Loucy (cell line): ENCODE measurements around the gene NUB1.

ENCODE experiments used
- H2AFZ ChIP-seq: fragments of 200-600 bp; sonication (generic); 2 replicates; pipeline ENCODE4 v1.6.0; 2016; ENCODE audit warnings: antibody characterized with exemption, mild to moderate bottlenecking, low read length, moderate library complexity
- H3F3A ChIP-seq: fragments of 200-600 bp; 2 replicates; pipeline ENCODE4 v1.6.0; 2016; ENCODE audit warnings: antibody characterized with exemption, low read depth, mild to moderate bottlenecking
- H3K27me3 ChIP-seq: fragments of 200-600 bp; sonication (generic); 2 replicates; pipeline ENCODE4 v1.6.1; 2014; ENCODE audit warnings: low read length, mild to moderate bottlenecking; ENCODE audit not compliant: insufficient read depth, poor library complexity, severe bottlenecking
- H3K36me3 ChIP-seq: fragments of 200-600 bp; sonication (generic); 2 replicates; pipeline ENCODE4 v1.6.1; 2016; ENCODE audit warnings: low read length; ENCODE audit not compliant: insufficient read depth
- H3K4me1 ChIP-seq: fragments of 200-600 bp; sonication (generic); 2 replicates; pipeline ENCODE4 v1.5.1; 2014; ENCODE audit warnings: low read length, mild to moderate bottlenecking; ENCODE audit not compliant: insufficient read depth, poor library complexity, severe bottlenecking
- H3K4me2 ChIP-seq: fragments of 200-600 bp; sonication (generic); 2 replicates; pipeline ENCODE4 v1.6.0; 2014; ENCODE audit warnings: antibody characterized with exemption, low read length, low read depth, mild to moderate bottlenecking; ENCODE audit not compliant: poor library complexity, severe bottlenecking
- H3K4me3 ChIP-seq: fragments of 200-600 bp; sonication (generic); 2 replicates; pipeline ENCODE4 v1.5.1; 2014; ENCODE audit warnings: low read length, mild to moderate bottlenecking, mixed read lengths; ENCODE audit not compliant: poor library complexity, severe bottlenecking
- H3K79me2 ChIP-seq: fragments of 200-600 bp; sonication (generic); 2 replicates; pipeline ENCODE4 v1.6.1; 2014; ENCODE audit warnings: low read length; ENCODE audit not compliant: insufficient read depth
- H3K9ac ChIP-seq: fragments of 200-600 bp; sonication (generic); 2 replicates; pipeline ENCODE4 v1.6.0; 2014; ENCODE audit warnings: mild to moderate bottlenecking, low read depth, low read length, moderate library complexity; ENCODE audit not compliant: poor library complexity, severe bottlenecking
- H3K9me2 ChIP-seq: fragments of 200-600 bp; sonication (generic); replicated peaks from 2 replicates; pipeline ENCODE4 v1.6.1; 2016; ENCODE audit warnings: low read depth, low read length, mixed read lengths
- H3K9me3 ChIP-seq: fragments of 200-600 bp; sonication (generic); 2 replicates; pipeline ENCODE4 v1.6.1; 2014; ENCODE audit warnings: mild to moderate bottlenecking, antibody characterized with exemption, low read length, low read depth; ENCODE audit not compliant: insufficient read depth
- H4K20me1 ChIP-seq: fragments of 200-600 bp; sonication (generic); 2 replicates; pipeline ENCODE4 v1.6.0; 2014; ENCODE audit warnings: antibody characterized with exemption, low read length, mild to moderate bottlenecking; ENCODE audit not compliant: insufficient read depth, poor library complexity, severe bottlenecking
- CTCF ChIP-seq: fragments of 200-600 bp; sonication (generic); conservative IDR thresholded peaks from 2 replicates; pipeline ENCODE4 v1.5.1; 2014; ENCODE audit warnings: mild to moderate bottlenecking, antibody characterized with exemption, low read length
- EZH2phosphoT487 ChIP-seq: fragments of 200-600 bp; IDR thresholded peaks from 2 replicates; pipeline ENCODE4 v1.6.1; 2018; ENCODE audit warnings: antibody characterized with exemption, mild to moderate bottlenecking, moderate library complexity, borderline replicate concordance

NUB1 gene

GRCh38 chr7:151322906-151323305, 18.7 kb upstream of the NUB1 start:
- H3K36me3 ChIP-seq = no peaks in the 10 kb centered on the region
- H3F3A ChIP-seq = no peaks in the 10 kb centered on the region
- peaks cover 31% of the 10 kb centered on the region for H3K9me3 ChIP-seq
- no peaks in the 10 kb centered on the region for H3K9me2 ChIP-seq
- H4K20me1 ChIP-seq = no peaks in the 10 kb centered on the region
- TF ChIP-seq EZH2phosphoT487 = no peak
- no peak for TF ChIP-seq CTCF
- H3K27me3 ChIP-seq = no peaks in the 10 kb centered on the region
- H3K79me2 ChIP-seq = no peaks in the 10 kb centered on the region
- H3K4me2 ChIP-seq = no peak overlapping the region
- no peak overlapping the region for H3K4me3 ChIP-seq
- H2AFZ ChIP-seq = no peak overlapping the region
- no peaks in the 10 kb centered on the region for H3K4me1 ChIP-seq
- H3K9ac ChIP-seq = no peak overlapping the region

- Histone ChIP-seq H3K4me3 (no peak overlapping the region), H3K4me2 (no peak overlapping the region), H3F3A (no peaks in the 10 kb centered on the region), H3K36me3 (no peaks in the 10 kb centered on the region), H3K27me3 (no peaks in the 10 kb centered on the region), H4K20me1 (no peaks in the 10 kb centered on the region), H2AFZ (no peak overlapping the region), H3K9me2 (no peaks in the 10 kb centered on the region), H3K4me1 (no peaks in the 10 kb centered on the region), H3K9ac (no peak overlapping the region), H3K9me3 (no peaks in the 10 kb centered on the region), H3K79me2 (no peaks in the 10 kb centered on the region)
- no peak for TF ChIP-seq EZH2phosphoT487
- TF ChIP-seq CTCF = no peak
Measured at GRCh38 chr7:151327022-151327421, 14.6 kb upstream of the NUB1 start.

- Histone ChIP-seq H4K20me1 (no peaks in the 10 kb centered on the region), H3K36me3 (no peaks in the 10 kb centered on the region), H2AFZ (no peak overlapping the region), H3K9me2 (no peaks in the 10 kb centered on the region), H3K27me3 (no peaks in the 10 kb centered on the region), H3K4me1 (no peaks in the 10 kb centered on the region), H3F3A (no peaks in the 10 kb centered on the region), H3K4me3 (no peak overlapping the region), H3K9ac (no peak overlapping the region), H3K4me2 (no peak overlapping the region), H3K9me3 (no peaks in the 10 kb centered on the region), H3K79me2 (no peaks in the 10 kb centered on the region)
- TF ChIP-seq CTCF (no peak), EZH2phosphoT487 (no peak)
Measured at GRCh38 chr7:151327659-151328058, 14.0 kb upstream of the NUB1 start.
